ENCODE results near the gene HELT. TPM values are rescaled to one million over a fixed set of nuclear protein-coding genes. Genes with fewer than 3 reads are reported as not detected.

The HELT gene
- total and polyA plus RNA-seq, 10 of the 15 experiments (the other 5 are each of a cell fraction or from before 2014, with no cell fraction given): not detected

DNA sequence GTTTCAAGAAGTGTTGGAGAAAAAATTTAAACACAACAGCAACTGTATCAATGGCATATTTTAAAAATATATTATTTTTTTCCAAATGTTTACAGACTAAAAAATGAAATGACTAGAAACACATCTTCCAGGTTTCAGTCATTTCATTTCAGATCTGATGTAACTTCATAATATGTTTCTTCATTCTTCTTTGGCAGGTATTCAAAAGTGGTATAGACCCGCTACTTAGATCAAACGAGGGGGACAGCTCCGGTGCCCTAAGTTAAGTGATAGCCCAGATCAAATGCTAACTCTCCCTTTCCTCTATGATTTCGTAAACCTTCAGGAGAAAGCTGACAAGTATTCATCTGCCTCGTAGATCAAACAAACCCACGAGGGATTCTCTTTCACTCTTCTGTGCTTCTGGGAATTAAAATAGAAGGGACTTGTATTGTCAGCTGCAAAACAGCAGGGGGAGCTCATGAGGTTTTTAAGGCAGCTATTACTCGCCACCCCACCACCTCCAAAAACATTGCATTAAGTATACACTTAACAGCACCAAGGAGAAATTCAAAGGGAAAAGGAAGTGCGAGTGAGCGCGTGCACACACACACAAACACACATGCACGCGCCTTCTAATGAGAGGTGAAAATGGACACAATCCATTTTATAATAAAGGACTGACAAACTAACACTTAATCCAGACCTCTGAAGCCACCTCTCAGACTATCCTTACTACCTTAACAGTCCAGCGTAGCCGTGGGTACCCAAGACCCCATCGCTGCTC, 21.4 kb downstream of the HELT start:
- TF ChIP-seq RUNX3 (IDR thresholded peaks at IDR 0.05; ENCODE audit: low read length): 0 out of 2 replicates have a peak, but pooled peaks have one; percentile 14
- no peak for TF ChIP-seq CEBPB (IDR thresholded peaks at IDR 0.05; ENCODE audit: borderline replicate concordance in 1 of 2, low read depth in 2 of 2, low read length in 2 of 2)
- TF ChIP-seq, protein P1, sequence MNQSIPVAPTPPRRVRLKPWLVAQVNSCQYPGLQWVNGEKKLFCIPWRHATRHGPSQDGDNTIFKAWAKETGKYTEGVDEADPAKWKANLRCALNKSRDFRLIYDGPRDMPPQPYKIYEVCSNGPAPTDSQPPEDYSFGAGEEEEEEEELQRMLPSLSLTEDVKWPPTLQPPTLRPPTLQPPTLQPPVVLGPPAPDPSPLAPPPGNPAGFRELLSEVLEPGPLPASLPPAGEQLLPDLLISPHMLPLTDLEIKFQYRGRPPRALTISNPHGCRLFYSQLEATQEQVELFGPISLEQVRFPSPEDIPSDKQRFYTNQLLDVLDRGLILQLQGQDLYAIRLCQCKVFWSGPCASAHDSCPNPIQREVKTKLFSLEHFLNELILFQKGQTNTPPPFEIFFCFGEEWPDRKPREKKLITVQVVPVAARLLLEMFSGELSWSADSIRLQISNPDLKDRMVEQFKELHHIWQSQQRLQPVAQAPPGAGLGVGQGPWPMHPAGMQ (IDR thresholded peaks at IDR 0.05; ENCODE audit: borderline replicate concordance): no peak
- TF ChIP-seq, protein P2, sequence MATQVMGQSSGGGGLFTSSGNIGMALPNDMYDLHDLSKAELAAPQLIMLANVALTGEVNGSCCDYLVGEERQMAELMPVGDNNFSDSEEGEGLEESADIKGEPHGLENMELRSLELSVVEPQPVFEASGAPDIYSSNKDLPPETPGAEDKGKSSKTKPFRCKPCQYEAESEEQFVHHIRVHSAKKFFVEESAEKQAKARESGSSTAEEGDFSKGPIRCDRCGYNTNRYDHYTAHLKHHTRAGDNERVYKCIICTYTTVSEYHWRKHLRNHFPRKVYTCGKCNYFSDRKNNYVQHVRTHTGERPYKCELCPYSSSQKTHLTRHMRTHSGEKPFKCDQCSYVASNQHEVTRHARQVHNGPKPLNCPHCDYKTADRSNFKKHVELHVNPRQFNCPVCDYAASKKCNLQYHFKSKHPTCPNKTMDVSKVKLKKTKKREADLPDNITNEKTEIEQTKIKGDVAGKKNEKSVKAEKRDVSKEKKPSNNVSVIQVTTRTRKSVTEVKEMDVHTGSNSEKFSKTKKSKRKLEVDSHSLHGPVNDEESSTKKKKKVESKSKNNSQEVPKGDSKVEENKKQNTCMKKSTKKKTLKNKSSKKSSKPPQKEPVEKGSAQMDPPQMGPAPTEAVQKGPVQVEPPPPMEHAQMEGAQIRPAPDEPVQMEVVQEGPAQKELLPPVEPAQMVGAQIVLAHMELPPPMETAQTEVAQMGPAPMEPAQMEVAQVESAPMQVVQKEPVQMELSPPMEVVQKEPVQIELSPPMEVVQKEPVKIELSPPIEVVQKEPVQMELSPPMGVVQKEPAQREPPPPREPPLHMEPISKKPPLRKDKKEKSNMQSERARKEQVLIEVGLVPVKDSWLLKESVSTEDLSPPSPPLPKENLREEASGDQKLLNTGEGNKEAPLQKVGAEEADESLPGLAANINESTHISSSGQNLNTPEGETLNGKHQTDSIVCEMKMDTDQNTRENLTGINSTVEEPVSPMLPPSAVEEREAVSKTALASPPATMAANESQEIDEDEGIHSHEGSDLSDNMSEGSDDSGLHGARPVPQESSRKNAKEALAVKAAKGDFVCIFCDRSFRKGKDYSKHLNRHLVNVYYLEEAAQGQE (IDR thresholded peaks at IDR 0.05; ENCODE audit: low read depth, low read length): no peak
- TF ChIP-seq, protein P3, sequence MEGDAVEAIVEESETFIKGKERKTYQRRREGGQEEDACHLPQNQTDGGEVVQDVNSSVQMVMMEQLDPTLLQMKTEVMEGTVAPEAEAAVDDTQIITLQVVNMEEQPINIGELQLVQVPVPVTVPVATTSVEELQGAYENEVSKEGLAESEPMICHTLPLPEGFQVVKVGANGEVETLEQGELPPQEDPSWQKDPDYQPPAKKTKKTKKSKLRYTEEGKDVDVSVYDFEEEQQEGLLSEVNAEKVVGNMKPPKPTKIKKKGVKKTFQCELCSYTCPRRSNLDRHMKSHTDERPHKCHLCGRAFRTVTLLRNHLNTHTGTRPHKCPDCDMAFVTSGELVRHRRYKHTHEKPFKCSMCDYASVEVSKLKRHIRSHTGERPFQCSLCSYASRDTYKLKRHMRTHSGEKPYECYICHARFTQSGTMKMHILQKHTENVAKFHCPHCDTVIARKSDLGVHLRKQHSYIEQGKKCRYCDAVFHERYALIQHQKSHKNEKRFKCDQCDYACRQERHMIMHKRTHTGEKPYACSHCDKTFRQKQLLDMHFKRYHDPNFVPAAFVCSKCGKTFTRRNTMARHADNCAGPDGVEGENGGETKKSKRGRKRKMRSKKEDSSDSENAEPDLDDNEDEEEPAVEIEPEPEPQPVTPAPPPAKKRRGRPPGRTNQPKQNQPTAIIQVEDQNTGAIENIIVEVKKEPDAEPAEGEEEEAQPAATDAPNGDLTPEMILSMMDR (IDR thresholded peaks at IDR 0.05 in 2 of 3, conservative IDR thresholded peaks at IDR 0.05 in 1 of 3; ENCODE audit: control insufficient read depth in 2 of 3, extremely low read depth in 1 of 3, insufficient read depth in 1 of 3, low read depth in 3 of 3, low read length in 3 of 3): peak; percentile 73 to 80 (median 77)
- peak; percentile 74 for TF ChIP-seq RAD21 (IDR thresholded peaks at IDR 0.05; ENCODE audit: insufficient read depth, low read depth, low read length)
- no peak for TF ChIP-seq IRF4 (IDR thresholded peaks at IDR 0.05; ENCODE audit: low read depth, low read length)
- no peak for TF ChIP-seq RELA (IDR thresholded peaks at IDR 0.05; ENCODE audit: borderline replicate concordance, partially characterized antibody)
- TF ChIP-seq SMC3 (IDR thresholded peaks at IDR 0.05; ENCODE audit: borderline replicate concordance, low read length): peak; percentile 85
- TF ChIP-seq, protein P4, sequence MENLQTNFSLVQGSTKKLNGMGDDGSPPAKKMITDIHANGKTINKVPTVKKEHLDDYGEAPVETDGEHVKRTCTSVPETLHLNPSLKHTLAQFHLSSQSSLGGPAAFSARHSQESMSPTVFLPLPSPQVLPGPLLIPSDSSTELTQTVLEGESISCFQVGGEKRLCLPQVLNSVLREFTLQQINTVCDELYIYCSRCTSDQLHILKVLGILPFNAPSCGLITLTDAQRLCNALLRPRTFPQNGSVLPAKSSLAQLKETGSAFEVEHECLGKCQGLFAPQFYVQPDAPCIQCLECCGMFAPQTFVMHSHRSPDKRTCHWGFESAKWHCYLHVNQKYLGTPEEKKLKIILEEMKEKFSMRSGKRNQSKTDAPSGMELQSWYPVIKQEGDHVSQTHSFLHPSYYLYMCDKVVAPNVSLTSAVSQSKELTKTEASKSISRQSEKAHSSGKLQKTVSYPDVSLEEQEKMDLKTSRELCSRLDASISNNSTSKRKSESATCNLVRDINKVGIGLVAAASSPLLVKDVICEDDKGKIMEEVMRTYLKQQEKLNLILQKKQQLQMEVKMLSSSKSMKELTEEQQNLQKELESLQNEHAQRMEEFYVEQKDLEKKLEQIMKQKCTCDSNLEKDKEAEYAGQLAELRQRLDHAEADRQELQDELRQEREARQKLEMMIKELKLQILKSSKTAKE (IDR thresholded peaks at IDR 0.05; ENCODE audit: low read depth, poor library complexity, severe bottlenecking): no peak
- peak overlapping the region; percentile 76 for H3K4me2 ChIP-seq (ENCODE audit: control insufficient read depth, insufficient read depth)
- H4K20me1 ChIP-seq (ENCODE audit: control insufficient read depth, insufficient read depth): no peaks in the 10 kb centered on the region
- H3K79me2 ChIP-seq (ENCODE audit: control insufficient read depth, insufficient read depth, low read length): no peaks in the 10 kb centered on the region
- ATAC-seq (peak; percentile 83), FAIRE-seq (peak; percentile 38), DNase-seq (ENCODE audit: low read depth, low spot score) (peak; percentile 23)
- no TSS peak for BruUV-seq (replicated peaks)
- POLR2A ChIA-PET: no interaction called here
- H3K9me3 ChIP-seq (replicated peaks; ENCODE audit: control insufficient read depth, insufficient read depth, low read length): no peaks in the 10 kb centered on the region
- no peak overlapping the region for H3K27ac ChIP-seq (ENCODE audit: control insufficient read depth, insufficient read depth)
- H2AFZ ChIP-seq (ENCODE audit: control insufficient read depth, low read depth, low read length): peak overlapping the region; percentile 39
- H3K9ac ChIP-seq (ENCODE audit: control insufficient read depth, insufficient read depth, low read length): no peak overlapping the region
- RAD21 ChIA-PET (ENCODE audit: unreplicated experiment): interaction anchor here (0.6 to 3.9 kb wide), 11 partner anchors 17 to 386 kb away, joined by 3 to 47 read pairs (median 4); partner anchors contain the start of gene UFSP2
- CTCF ChIA-PET: interaction anchor here (0.8 to 6.1 kb wide), 29 partner anchors 10 to 624 kb away, joined by 3 to 98 read pairs (median 4); partner anchors contain the start of genes CENPU and SLC25A4
- SMC1A ChIA-PET (ENCODE audit: uncharacterized antibody, unreplicated experiment): interaction anchor here (0.7 to 4.4 kb wide), 18 partner anchors 15 to 559 kb away, joined by 3 to 57 read pairs (median 4); partner anchors contain the start of gene SLC25A4
- intact Hi-C loops (cut with micrococcal nuclease; ENCODE audit: unreplicated experiment): loop anchor here (1.0 to 5.0 kb wide), 4 partner anchors 57 to 268 kb away; no protein-coding TSS in a partner anchor
- H3K4me1 ChIP-seq (ENCODE audit: control insufficient read depth, insufficient read depth, low read length): no peaks in the 10 kb centered on the region
- H3K4me3 ChIP-seq: no peak overlapping the region
- in situ Hi-C loops (cut with MboI): loop anchor here (5.0 to 25.0 kb wide), 2 partner anchors 98 to 998 kb away; no protein-coding TSS in a partner anchor
- no peaks in the 10 kb centered on the region for H3K27me3 ChIP-seq (replicated peaks in 1 of 2; ENCODE audit: control insufficient read depth in 2 of 2, insufficient read depth in 2 of 2, low read length in 1 of 2)
- WGBS (ENCODE audit: insufficient coverage, insufficient replicate concordance, low lambda C conversion rate, missing lambda C conversion rate): 15% methylated on average over 15 of the region's 15 CpGs
- no peaks in the 10 kb centered on the region for H3K36me3 ChIP-seq (ENCODE audit: control insufficient read depth in 2 of 2, insufficient read depth in 2 of 2, low read length in 1 of 2)

Measured in GM12878 (cell line).